Measurements from ENCODE around the gene HSD11B1.
A peak's percentile ranks its signal among the peaks of the same experiment; 100 is the strongest.

- no peak for TF ChIP-seq GABPA (IDR thresholded peaks at IDR 0.05 in 1 of 2, conservative IDR thresholded peaks at IDR 0.05 in 1 of 2)
- no peak for TF ChIP-seq SP1 (IDR thresholded peaks at IDR 0.05)
- no peak for TF ChIP-seq CTCF (IDR thresholded peaks at IDR 0.05; ENCODE audit: low read depth, low read length, missing input control)
- TF ChIP-seq MAX (IDR thresholded peaks at IDR 0.05), result no peak
- no peak for TF ChIP-seq JUND (IDR thresholded peaks at IDR 0.05)
- no peak for TF ChIP-seq YY1 (IDR thresholded peaks at IDR 0.05)
- peak; percentile 59 to 76 for TF ChIP-seq RXRA (IDR thresholded peaks at IDR 0.05)
- no peak for TF ChIP-seq TAF1 (conservative IDR thresholded peaks at IDR 0.05)
- no peak for TF ChIP-seq REST (IDR thresholded peaks at IDR 0.05)
- no peak for TF ChIP-seq FOXA2 (IDR thresholded peaks at IDR 0.05)
Measured at GRCh38 chr1:209737118-209737505, 32.5 kb downstream of the HSD11B1 start.

All from liver (tissue), 3 donors.